Caki2 (cell line): Measurements from ENCODE around the gene RRAD. TPM values are rescaled to one million over a fixed set of nuclear protein-coding genes. Genes with fewer than 3 reads are reported as not detected.

Source experiments
- DNase-seq: peaks from one replicate; pipeline ENCODE4 v3.0.0-alpha.2; 2015; ENCODE audit warnings: low read depth
- in situ Hi-C: cut with HindIII; loops from 2 replicates; pipeline ENCODE4 v1.10.0; 2016; ENCODE audit warnings: low sequenced_read_pairs, low pct_unique_long_range_greater_than_20kb, mixed read lengths
- total RNA-seq: library from RNA; depleted of rRNA; stranded (reverse); fragments of >200 nt; shearing (Covaris generic); gene quantifications from 2 replicates; pipeline ENCODE4 v1.2.3, GENCODE V29; 2014; ENCODE audit warnings: low replicate concordance

The RRAD gene
- total RNA-seq, 1 experiment from 2014 or later: 147 TPM

- in situ Hi-C loops: no loop called here
- peak; percentile 70 for DNase-seq
Observed at GRCh38 chr16:66894948-66895688, 30.2 kb downstream of the RRAD start.

DNA sequence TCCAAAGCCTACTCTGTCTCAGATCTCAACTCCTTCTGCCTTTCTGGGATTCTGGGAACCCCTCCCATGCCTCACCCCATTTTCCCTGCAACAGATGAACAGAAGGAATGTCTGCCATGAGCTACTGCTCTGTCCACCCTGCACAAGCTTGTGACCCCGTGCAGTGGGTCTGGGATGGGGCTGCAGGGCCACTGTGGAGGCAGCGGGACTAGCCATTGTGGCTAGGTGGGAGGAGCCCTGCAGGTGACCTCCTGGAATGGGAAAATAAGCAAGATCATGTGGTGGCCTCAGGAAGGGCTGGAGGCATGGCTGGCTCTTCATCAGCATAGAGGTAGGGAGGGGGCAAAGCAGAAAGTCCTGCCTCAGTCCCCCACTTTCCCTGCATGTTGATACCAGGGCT, 31.3 kb downstream of the RRAD start:
- in situ Hi-C loops: no loop called here

DNA sequence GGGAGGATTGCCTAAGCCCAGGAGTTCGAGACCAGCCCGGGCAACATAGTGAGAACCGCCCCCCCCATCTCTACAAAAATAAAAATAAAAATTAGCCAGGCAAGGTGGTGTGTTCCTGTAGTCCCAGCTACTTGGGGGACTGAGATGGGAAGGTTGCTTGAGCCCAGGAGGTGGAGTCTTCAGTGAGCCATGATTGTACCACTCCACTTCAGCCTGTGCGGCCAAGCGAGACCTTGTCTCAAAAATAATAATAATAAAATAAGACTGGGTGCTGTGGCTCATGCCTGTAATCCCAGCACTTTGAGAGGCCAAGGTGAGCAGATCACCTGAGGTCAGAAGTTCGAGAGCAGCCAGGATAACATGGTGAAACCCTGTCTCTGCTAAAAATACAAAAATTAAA, 33.5 kb downstream of the RRAD start:
- DNase-seq: no peak
- in situ Hi-C loops: no loop called here

More for the DNA sequence above, 31.3 kb downstream of the RRAD start:
- DNase-seq: no peak

GRCh38 chr16:66891360-66891759, 34.0 kb downstream of the RRAD start:
- in situ Hi-C loops: no loop called here
- DNase-seq: no peak

GRCh38 chr16:66890799-66891198, 34.5 kb downstream of the RRAD start:
- in situ Hi-C loops: no loop called here
- no peak for DNase-seq

DNA sequence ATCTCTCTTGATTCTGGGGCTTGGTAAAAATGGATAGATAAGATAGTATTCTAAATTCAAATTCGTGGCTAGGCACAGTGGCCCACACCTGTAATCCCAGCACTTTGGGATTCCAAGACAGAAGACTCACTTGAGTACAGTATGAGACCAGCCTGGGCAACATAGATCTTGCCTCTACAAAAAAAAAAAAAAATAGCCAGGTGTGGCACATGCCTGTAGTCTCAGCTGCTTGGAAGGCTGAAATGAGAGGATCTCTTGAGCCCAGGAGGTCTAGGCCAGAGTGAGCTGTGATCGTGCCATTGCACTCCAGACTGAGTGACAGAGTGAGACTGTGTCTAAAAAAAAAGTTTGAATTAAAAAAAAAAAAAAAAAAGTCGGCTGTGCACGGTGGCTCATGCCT, 35.7 kb downstream of the RRAD start:
- in situ Hi-C loops: no loop called here
- no peak for DNase-seq

GRCh38 chr16:66888647-66889615, 36.4 kb downstream of the RRAD start:
- no peak for DNase-seq
- in situ Hi-C loops: no loop called here

- in situ Hi-C loops: no loop called here
Observed at GRCh38 chr16:66886914-66887313, 38.4 kb downstream of the RRAD start.

GRCh38 chr16:66886321-66886720, 39.0 kb downstream of the RRAD start:
- no peak for DNase-seq

More at GRCh38 chr16:66886914-66887313, 38.4 kb downstream of the RRAD start:
- no peak for DNase-seq

DNA sequence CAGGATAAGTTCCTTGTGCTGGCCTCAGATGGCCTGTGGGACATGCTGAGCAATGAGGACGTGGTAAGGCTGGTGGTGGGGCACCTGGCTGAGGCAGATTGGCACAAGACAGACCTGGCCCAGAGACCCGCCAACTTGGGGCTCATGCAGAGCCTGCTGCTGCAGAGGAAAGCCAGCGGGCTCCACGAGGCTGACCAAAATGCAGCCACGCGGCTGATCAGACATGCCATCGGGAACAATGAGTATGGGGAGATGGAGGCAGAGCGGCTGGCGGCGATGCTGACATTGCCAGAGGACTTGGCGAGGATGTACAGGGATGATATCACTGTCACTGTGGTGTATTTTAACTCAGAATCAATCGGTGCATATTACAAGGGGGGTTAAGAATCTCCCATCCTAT, 39.8 kb downstream of the RRAD start:
- in situ Hi-C loops: no loop called here
- no peak for DNase-seq

More at GRCh38 chr16:66886321-66886720, 39.0 kb downstream of the RRAD start:
- in situ Hi-C loops: no loop called here

GRCh38 chr16:66882702-66883101, 42.6 kb downstream of the RRAD start:
- in situ Hi-C loops: no loop called here
- DNase-seq: no peak

DNA sequence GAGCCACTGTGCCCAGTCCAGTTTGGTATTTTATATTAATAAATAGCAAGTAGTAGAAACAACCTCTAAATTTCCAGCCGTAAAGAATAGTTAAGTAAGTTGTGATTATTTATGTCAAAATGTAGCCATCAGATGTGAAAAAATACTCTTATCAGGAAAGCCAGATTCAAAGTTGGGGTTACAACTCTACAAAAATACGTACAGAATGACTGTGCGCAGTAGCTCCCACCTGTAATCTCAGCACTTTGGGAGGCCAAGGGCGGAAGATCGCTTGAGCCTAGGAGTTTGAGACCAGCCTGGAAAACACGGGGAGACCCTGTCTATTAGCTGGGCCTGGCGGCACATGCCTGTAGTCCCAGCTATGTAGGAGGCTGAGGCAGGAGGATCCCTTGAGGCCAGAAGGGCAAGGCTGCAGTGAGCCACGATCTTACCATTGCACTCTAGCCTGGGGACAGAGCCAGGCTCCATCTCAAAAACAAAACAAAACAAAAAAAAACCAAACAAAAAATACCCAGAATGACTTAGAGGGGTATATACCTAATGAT, 43.3 kb downstream of the RRAD start:
- DNase-seq: no peak
- in situ Hi-C loops: no loop called here

DNA sequence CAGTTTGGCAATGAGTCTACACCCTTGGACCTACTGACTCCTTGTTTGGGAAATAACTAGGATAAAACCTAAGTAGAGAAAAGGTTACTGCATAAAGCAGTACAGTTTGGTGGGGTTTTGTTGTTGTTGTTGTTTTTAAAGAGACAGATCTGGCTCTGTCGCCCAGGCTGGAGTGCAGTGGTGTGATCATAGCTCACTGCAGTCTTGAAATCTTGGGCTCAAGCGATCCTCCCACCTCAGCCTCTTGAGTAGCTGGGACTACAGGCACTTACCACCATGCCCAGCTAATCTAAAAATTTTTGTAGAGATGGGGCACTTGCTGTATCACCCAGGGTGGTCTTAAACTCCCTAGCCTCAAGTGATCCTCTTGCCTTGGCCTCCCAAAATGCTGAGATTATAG, 43.8 kb downstream of the RRAD start:
- DNase-seq: no peak
- in situ Hi-C loops: no loop called here

DNA sequence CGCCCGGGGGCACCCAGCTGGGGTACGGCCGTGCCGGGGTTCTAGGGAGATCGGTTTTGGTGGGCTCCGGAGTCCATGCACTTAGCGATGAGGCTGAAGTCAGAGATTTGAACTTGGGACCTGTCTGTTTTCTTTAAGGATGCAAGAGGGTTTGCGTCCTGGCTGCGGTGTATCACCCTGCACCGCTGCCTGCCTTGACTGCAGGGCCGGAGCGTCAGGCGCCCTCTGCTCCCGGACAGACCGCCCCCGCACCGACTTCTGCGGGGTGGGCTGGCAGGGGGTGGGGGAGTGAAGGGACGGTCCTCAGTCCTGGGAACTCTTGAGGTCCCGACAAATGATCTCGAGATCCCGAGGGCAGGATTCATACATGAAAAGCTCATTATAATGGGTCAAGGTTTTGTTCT, 44.3 kb downstream of the RRAD start:
- in situ Hi-C loops: no loop called here
- DNase-seq: no peak

- DNase-seq: peak; percentile 96
- in situ Hi-C loops: no loop called here
Observed at GRCh38 chr16:66880288-66881013, 44.9 kb downstream of the RRAD start, which contains the start of gene PDP2. TSS of gene PDP2 (plus strand) at chr16:66880515. CDS start at chr16:66884285, 3,770 bp downstream.

- DNase-seq: no peak
- in situ Hi-C loops: no loop called here
Observed at GRCh38 chr16:66878067-66878466, 47.3 kb downstream of the RRAD start.

DNA sequence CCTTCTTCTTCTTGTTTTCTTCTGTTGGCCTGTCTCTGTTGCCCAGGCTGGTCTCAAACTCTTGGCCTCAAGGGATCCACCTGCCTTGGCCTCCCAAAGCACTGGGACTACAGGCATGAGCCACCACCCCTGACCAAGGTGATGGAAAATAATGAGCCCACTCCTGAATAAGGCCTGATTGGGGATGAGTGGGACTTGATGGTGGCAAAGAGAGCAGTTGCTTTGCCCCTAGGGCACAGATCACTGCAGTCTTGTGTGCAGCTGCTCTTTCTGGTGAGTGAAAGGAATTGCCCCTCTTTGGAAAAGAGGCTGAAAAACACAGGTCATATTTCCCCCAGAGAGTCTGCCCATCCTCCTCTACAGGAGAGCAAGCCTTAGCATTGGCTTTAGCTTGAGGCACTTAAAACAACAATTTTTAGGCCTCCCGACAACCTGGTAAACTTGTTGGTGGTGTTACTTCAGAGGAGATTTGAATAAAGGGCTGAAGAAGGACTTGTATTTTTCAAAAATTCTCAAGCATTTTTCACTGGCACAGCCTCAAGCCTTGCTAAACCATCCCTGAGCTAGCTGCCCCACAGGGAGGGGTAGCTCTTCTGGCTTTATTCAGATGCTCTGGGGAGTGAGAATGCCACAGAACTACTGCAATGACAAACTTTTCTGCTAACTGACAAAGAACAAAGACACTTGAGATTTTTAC, 51.1 kb downstream of the RRAD start:
- DNase-seq: peak; percentile 74
- in situ Hi-C loops: no loop called here

DNA sequence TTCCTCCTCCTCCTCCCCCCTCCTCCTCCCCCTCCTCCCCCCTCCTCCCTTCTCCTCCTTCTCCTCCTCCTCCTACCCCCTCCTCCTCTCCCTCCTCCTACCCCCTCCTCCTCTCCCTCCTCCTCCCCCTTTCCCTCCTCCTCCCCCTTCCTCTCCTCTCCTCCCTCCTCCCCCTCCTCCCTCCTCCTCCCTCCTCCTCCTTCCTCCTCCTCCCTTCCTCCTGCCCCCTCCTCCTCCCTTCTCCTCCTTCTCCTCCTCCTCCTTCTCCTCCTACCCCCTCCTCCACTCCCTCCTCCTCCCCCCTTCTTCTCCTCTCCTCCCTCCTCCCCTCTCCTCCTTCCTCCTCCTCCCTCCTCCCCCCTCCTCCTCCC, 51.7 kb downstream of the RRAD start:
- no peak for DNase-seq
- in situ Hi-C loops: no loop called here
